Mesenchymal stem cell (in vitro differentiated cells and primary cell): ENCODE results near the gene PIAS4.
"Not testable (repeated sequence)": the region's sequence is repeated elsewhere in the genome, so short reads cannot be mapped to it uniquely, and the experiment has no call there.

Experiments
- DNase-seq: peaks from one replicate; pipeline ENCODE4 v3.0.0-alpha.2; 2013
- H2AFZ ChIP-seq: one replicate; pipeline ENCODE4 v1.6.1; 2013; ENCODE audit warnings: low read depth, mild to moderate bottlenecking, control low read depth, inconsistent platforms, low read length, moderate library complexity
- H2AK5ac ChIP-seq: 2 replicates; pipeline ENCODE4 v1.6.1; 2013; ENCODE audit warnings: low read length, moderate library complexity, mild to moderate bottlenecking, inconsistent platforms; ENCODE audit not compliant: severe bottlenecking
- H2BK120ac ChIP-seq: one replicate; pipeline ENCODE4 v1.6.1; 2013; ENCODE audit warnings: low read depth, mild to moderate bottlenecking, inconsistent platforms, low read length, moderate library complexity
- H2BK12ac ChIP-seq, 2 experiments: one replicate each; pipeline ENCODE4 v1.6.1; 2013; ENCODE audit warnings: inconsistent platforms in 2 of 2, low read length in 2 of 2, mild to moderate bottlenecking in 2 of 2, moderate library complexity in 2 of 2, control low read depth in 1 of 2
- H2BK15ac ChIP-seq: one replicate; pipeline ENCODE4 v1.6.1; 2013; ENCODE audit warnings: mild to moderate bottlenecking, low read depth, inconsistent platforms; ENCODE audit not compliant: poor library complexity, severe bottlenecking
- H2BK5ac ChIP-seq: 2 replicates; pipeline ENCODE4 v1.6.1; 2013; ENCODE audit warnings: low read depth, mild to moderate bottlenecking, low read length, control low read depth, inconsistent platforms; ENCODE audit not compliant: poor library complexity, severe bottlenecking
- H3K14ac ChIP-seq, 2 experiments: one replicate each; pipeline ENCODE4 v1.6.1; 2013; ENCODE audit warnings: inconsistent platforms in 2 of 2, low read length in 2 of 2, control low read depth in 1 of 2, mild to moderate bottlenecking in 1 of 2, moderate library complexity in 1 of 2
- H3K18ac ChIP-seq, 2 experiments: one replicate each; pipeline ENCODE4 v1.6.1; 2013; ENCODE audit warnings: inconsistent platforms in 2 of 2, low read length in 2 of 2, control low read depth in 1 of 2, low read depth in 1 of 2, mild to moderate bottlenecking in 1 of 2
- H3K23ac ChIP-seq, 2 experiments: one replicate each; pipeline ENCODE4 v1.6.1; 2013; ENCODE audit warnings: inconsistent platforms in 2 of 2, low read length in 2 of 2, mild to moderate bottlenecking in 2 of 2, moderate library complexity in 2 of 2, control low read depth in 1 of 2
- H3K27ac ChIP-seq: 2 replicates; pipeline ENCODE4 v1.5.1; 2013; ENCODE audit warnings: mild to moderate bottlenecking, moderate library complexity, low read length, control low read depth, inconsistent platforms; ENCODE audit not compliant: poor library complexity, severe bottlenecking
- H3K27me3 ChIP-seq, 2 experiments: 2 replicates each; pipeline versions ENCODE4 v1.6.1 to v1.7.0; 2013; ENCODE audit warnings: low read length in 2 of 2, mild to moderate bottlenecking in 2 of 2, moderate library complexity in 2 of 2, control low read depth in 1 of 2, inconsistent platforms in 1 of 2; ENCODE audit not compliant: control insufficient read depth in 1 of 2, insufficient read depth in 1 of 2
- H3K36me3 ChIP-seq, 2 experiments: 2 replicates each; pipeline versions ENCODE4 v1.6.1 to v1.7.0; 2013; ENCODE audit warnings: low read length in 2 of 2, control low read depth in 1 of 2, inconsistent platforms in 1 of 2, low read depth in 1 of 2, mild to moderate bottlenecking in 1 of 2; ENCODE audit not compliant: insufficient read depth in 2 of 2, control insufficient read depth in 1 of 2
- H3K4ac ChIP-seq, 2 experiments: one replicate each; pipeline ENCODE4 v1.6.1; 2013; ENCODE audit warnings: inconsistent platforms in 2 of 2, low read length in 2 of 2, mild to moderate bottlenecking in 2 of 2, moderate library complexity in 2 of 2, control low read depth in 1 of 2, low read depth in 1 of 2
- H3K4me1 ChIP-seq: 2 replicates; pipeline ENCODE4 v1.6.1; 2013; ENCODE audit warnings: low read depth, low read length, control low read depth; ENCODE audit not compliant: control insufficient read depth, insufficient read depth
- H3K4me2 ChIP-seq: 2 replicates; pipeline ENCODE4 v1.6.1; 2013; ENCODE audit warnings: low read length, mild to moderate bottlenecking, inconsistent platforms; ENCODE audit not compliant: poor library complexity, severe bottlenecking
- H3K4me3 ChIP-seq, 2 experiments: 2 replicates each; pipeline versions ENCODE4 v1.5.1 to v1.7.0; 2013; ENCODE audit warnings: low read length in 2 of 2, mild to moderate bottlenecking in 2 of 2, control low read depth in 1 of 2, low read depth in 1 of 2; ENCODE audit not compliant: insufficient read depth in 1 of 2
- H3K79me1 ChIP-seq: replicated peaks from 2 replicates; pipeline ENCODE4 v1.6.1; 2013; ENCODE audit warnings: mild to moderate bottlenecking, control low read depth, low read length, inconsistent platforms; ENCODE audit not compliant: poor library complexity, severe bottlenecking
- H3K9ac ChIP-seq: 2 replicates; pipeline ENCODE4 v1.7.0; 2013; ENCODE audit warnings: mild to moderate bottlenecking, low read length, moderate library complexity
- H3K9me3 ChIP-seq: 2 replicates; pipeline ENCODE4 v1.7.0; 2013; ENCODE audit warnings: mild to moderate bottlenecking, low read length; ENCODE audit not compliant: control insufficient read depth
- H4K8ac ChIP-seq: one replicate; pipeline ENCODE4 v1.6.1; 2013; ENCODE audit warnings: inconsistent platforms, mild to moderate bottlenecking, low read length, moderate library complexity
- H4K91ac ChIP-seq: one replicate; pipeline ENCODE4 v1.6.1; 2013; ENCODE audit warnings: mild to moderate bottlenecking, low read length, inconsistent platforms
- WGBS: methylation state at CpG from one replicate; pipeline ENCODE4 v1.1.7; 2013; ENCODE audit warnings: mixed read lengths; 5-methylcytosine and 5-hydroxymethylcytosine counted together

Gene PIAS4

DNA sequence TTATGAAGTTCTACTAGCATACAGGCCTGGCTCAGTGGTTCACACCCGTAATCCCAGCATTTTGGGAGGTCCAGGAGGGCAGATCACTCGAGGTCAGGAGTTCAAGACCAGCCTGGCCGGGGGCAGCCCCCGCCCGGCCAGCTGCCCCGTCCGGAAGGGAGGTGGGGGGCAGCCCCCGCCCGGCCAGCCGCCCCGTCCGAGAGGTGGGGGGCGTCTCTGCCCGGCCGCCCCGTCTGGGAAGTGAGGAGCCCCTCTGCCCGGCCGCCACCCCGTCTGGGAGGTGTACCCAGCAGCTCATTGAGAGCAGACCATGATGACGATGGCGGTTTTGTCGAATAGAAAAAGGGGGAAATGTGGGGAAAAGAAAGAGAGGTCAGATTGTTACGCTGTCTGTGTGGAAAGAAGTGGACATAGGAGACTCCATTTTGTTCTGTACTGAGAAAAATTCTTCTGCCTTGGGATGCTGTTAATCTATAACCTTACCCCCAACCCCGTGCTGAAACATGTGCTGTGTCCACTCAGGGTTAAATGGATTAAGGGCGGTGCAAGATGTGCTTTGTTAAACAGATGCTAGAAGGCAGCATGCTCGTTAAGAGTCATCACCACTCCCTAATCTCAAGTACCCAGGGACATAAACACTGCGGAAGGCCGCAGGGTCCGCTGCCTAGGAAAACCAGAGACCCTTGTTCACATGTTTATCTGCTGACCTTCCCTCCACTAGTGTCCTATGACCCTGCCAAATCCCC is 8.7 kb upstream of the PIAS4 start:
- H3K4ac ChIP-seq, H2BK5ac ChIP-seq, H3K18ac ChIP-seq, H3K27me3 ChIP-seq, H2AK5ac ChIP-seq, H4K8ac ChIP-seq, H3K4me1 ChIP-seq, H3K4me2 ChIP-seq, H2BK12ac ChIP-seq, H3K23ac ChIP-seq, H3K79me1 ChIP-seq, H3K36me3 ChIP-seq, H3K9me3 ChIP-seq, H2BK15ac ChIP-seq, DNase-seq, H3K9ac ChIP-seq, H4K91ac ChIP-seq, H2AFZ ChIP-seq, H2BK120ac ChIP-seq, H3K27ac ChIP-seq, H3K4me3 ChIP-seq, H3K14ac ChIP-seq: not testable (repeated sequence)
- WGBS = 85% methylated on average over 26 of the region's 29 CpGs

DNA sequence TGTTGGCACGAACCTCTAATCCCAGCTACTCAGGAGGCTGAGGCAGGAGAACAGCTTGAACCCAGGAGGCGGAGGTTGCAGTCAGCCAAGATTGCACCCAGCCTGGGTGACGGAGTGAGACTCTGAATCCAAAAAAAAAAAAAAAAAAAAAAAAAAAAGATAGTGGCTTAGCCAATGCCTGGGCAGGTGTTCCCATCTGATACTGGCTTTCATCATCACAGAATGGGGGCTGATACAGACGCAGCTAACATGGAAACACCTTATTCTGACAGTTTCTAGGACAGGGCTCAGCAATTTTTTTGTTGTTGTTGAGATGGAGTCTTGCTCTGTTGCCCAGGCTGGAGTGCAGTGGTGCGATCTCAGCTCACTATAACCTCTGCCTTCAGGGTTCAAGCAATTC is 6.7 kb upstream of the PIAS4 start:
- not testable (repeated sequence) for H2BK15ac ChIP-seq, H3K14ac ChIP-seq, H4K8ac ChIP-seq, H3K4me1 ChIP-seq, DNase-seq, H3K9me3 ChIP-seq, H2AFZ ChIP-seq, H3K79me1 ChIP-seq, H3K27ac ChIP-seq, H3K23ac ChIP-seq, H3K4ac ChIP-seq, H2BK5ac ChIP-seq, H2BK120ac ChIP-seq, H3K4me3 ChIP-seq, H3K27me3 ChIP-seq, H3K18ac ChIP-seq, H4K91ac ChIP-seq, H3K9ac ChIP-seq, H2AK5ac ChIP-seq, H3K36me3 ChIP-seq, H3K4me2 ChIP-seq, H2BK12ac ChIP-seq
- 88% methylated on average over 4 of the region's 5 CpGs for WGBS

DNA sequence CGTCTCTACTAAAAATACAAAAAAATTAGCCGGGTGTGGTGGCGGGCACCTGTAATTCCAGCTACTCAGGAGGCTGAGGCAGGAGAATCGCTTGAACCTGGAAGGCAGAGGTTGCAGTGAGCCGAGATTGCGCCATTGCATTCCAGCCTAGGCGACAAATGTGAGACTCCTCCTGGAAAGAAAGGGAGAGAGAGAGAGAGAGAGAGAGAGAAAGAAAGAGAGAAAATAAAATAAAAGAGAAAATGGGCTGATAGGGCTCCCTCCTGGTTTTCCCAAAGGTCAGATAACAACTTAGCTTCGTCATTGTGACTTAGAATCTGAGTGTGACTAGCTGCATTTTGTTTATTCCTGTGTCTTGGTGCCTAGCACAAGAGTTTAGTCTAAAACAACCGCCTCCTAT is 2.1 kb upstream of the PIAS4 start:
- H3K9ac ChIP-seq, H2AK5ac ChIP-seq, H2AFZ ChIP-seq, H3K36me3 ChIP-seq, H3K4me2 ChIP-seq, H2BK15ac ChIP-seq, H3K4ac ChIP-seq, H3K18ac ChIP-seq, H3K14ac ChIP-seq, H4K8ac ChIP-seq, DNase-seq, H4K91ac ChIP-seq, H3K27ac ChIP-seq, H2BK12ac ChIP-seq, H3K27me3 ChIP-seq, H2BK120ac ChIP-seq, H3K23ac ChIP-seq, H3K9me3 ChIP-seq, H2BK5ac ChIP-seq, H3K79me1 ChIP-seq, H3K4me3 ChIP-seq: not testable (repeated sequence)
- WGBS = 94% methylated on average over 9 of the region's 9 CpGs
- peaks cover 22% of the 10 kb centered on the region for H3K4me1 ChIP-seq

DNA sequence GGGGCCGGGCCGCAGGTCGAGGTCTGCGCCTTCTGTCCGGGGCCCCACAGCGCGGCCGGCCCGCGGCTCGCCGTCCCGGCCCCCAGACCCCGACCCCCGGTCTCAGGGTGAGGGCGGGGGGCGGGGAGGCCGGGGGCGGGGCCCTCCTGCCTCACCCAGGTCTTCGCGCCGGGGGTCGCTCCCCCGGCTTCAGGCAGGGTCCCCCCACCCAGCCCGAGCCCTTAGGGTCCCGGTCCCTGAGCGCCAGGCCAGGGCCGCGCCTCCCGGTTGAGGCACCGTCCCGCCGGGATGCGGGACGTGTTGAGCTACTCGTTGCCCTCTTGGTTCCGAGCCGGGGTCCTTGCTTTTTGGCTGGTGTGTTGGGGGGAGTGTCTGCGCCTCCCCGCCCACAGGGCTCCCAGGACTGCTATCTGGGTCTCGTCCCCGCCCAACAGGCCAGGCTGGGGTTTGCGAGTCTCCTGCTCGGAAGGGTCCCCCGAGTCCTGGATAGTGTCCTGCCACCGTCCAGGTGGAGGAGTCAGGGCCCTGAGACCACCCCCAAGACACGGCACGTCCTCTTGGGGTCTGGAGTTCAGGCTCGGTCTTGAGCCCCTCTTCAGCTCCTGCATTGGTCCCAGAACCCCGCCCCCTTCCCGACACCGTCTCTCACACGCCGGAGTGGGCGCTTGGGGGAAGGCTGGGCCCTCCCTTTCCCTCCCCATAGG is 452 bp downstream of the PIAS4 start:
- Histone ChIP-seq H2BK15ac (peak overlapping the region; percentile 33), H3K18ac (peak overlapping the region; percentile 75 to 83), H3K4ac (peak overlapping the region; percentile 5 to 95), H3K36me3 (peaks cover 3 to 29% of the 10 kb centered on the region in 2 experiments), H3K4me2 (peak overlapping the region; percentile 63), H4K8ac (no peak overlapping the region), H3K4me3 (peak overlapping the region; percentile 85 to 88), H2BK12ac (no peak overlapping the region), H3K79me1 (peaks cover 19% of the 10 kb centered on the region), H3K14ac (peak overlapping the region in 1 of 2 experiments; percentile 19), H3K9me3 (no peaks in the 10 kb centered on the region), H2AK5ac (no peak overlapping the region), H3K4me1 (peaks cover 33% of the 10 kb centered on the region), H2BK5ac (no peak overlapping the region), H2BK120ac (peak overlapping the region; percentile 42), H3K27me3 (no peaks in the 10 kb centered on the region), H3K23ac (peak overlapping the region in 1 of 2 experiments; percentile 27), H4K91ac (peak overlapping the region; percentile 58), H2AFZ (no peak overlapping the region), H3K27ac (no peak overlapping the region), H3K9ac (peak overlapping the region; percentile 82)
- DNase-seq = peak; percentile 40
- under 1% methylated on average over 19 of the region's 55 CpGs for WGBS
